HPDE6-E6E7 (cell line): ENCODE results near the gene KRTAP12-4.
"Not testable (repeated sequence)": the region's sequence is repeated elsewhere in the genome, so short reads cannot be mapped to it uniquely, and the experiment has no call there.

Experiments
- DNase-seq: peaks from one replicate; pipeline ENCODE4 v3.0.0; 2011; ENCODE audit warnings: missing footprints; ENCODE audit errors: extremely low spot score

KRTAP12-4 gene

DNA sequence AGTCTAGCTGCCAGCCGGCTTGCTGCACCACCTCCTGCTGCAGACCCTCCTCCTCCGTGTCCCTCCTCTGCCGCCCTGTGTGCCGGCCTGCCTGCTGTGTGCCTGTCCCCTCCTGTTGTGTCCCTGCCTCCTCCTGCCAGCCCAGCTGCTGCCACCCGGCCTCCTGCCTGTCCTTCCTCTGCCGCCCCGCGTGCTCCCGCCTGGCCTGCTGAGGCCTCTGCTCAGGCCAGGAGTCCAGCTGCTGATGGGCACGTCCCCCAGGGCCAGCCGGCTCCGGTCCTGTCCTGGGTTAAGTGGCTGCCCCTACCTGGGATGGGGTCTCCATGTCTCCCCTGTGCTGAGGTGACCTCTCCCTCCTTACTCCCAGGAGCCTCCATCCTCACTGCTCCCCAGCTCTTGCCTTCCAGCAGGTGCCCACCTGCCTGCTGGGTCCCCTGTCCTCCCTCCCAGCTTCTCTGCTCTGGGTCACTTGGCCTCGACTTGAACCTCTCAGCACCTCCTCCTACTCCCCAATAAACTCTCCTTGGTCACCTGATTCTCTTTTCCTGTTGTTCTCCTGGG lies 41.7 kb downstream of the KRTAP12-4 start:
- no peak for DNase-seq

DNA sequence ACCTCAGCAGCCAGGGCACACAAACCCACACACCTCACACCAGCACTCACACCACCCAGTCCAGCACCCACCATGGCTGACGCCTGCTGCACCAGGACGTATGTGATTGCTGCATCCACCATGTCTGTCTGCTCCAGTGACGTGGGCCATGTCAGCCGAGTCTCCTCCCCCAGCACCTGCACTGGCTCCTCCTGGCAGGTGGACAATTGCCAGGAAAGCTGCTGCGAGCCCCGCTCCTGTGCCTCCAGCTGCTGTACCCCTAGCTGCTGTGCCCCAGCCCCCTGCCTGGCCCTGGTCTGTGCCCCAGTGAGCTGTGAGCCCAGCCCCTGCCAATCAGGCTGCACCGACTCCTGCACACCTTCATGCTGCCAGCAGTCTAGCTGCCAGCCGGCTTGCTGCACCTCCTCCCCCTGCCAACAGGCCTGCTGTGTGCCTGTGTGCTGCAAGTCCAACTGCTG lies 42.4 kb downstream of the KRTAP12-4 start, which contains the start of gene KRTAP10-8:
Gene KRTAP10-8 (plus strand): TSS at position 51 of the 458 bp plus-strand sequence. CDS start 22 bp downstream, at position 73.
- DNase-seq, result no peak

DNA sequence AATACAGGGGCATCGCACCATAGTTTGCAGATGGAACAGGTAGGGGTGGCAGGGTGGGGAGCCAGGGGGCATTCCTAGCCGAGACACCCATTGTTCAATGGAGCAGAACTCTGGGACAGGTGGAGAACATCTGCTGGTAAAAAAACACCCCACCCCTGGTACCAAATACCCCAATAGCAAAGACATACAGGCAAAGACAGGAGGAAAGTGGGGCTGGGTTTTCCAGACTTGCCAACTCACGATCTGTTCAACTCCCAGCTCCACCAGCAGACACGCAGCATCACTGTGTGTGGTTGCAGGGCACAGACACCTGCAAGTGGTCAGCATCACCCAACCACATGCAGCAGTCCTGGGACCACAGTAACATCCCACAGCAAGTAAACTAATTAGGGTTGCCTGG lies 42.9 kb downstream of the KRTAP12-4 start:
- no peak for DNase-seq

DNA sequence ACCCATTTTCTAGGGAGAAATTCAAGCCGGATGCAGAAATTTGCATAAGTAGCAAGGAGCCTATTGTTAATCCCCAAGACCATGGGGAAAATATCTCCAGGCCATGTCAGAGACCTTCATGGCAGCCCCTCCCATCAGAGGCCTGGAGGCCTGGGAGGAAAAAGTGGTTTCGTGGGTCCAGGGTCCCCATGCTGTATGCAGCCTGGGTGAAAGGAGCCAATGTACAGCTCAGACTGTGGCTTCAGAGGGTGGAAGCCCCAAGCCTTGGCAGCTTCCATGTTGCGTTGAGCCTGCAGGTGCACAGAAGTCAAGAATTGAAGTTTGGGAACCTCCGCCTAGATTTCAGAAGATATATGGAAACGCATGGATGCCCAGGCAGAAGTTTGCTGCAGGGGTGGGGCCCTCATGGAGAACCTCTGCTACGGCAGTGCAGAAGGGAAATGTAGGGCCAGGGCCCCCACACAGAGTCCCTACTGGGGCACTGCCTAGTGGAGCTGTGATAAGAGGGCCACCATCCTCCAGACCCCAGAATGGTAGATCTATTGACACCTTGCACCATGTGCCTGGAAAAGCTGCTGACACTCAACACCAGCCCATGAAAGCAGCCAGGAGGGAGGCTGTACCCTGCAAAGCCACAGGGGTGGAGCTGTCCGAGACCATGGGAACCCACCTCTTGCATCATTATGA lies 44.2 kb downstream of the KRTAP12-4 start:
- not testable (repeated sequence) for DNase-seq

DNA sequence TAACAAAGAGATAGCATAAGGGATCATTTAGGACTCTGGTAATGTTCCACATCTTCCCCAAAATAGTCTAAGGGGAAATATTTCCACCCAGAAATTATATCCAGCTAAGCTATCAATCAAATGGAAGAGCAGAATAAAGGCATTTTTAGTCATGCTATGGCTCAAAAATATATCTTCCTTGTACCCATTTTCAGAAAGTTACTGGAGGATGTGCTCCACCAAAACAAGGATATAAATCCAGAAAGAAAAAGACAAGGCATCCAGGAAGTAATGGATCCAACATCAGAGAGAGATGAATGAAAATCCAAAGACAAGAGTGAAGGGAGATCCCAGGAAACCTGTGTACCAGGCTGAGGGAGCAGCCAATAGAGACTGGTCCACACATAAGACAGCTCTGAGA lies 45.3 kb downstream of the KRTAP12-4 start:
- DNase-seq, result no peak

DNA sequence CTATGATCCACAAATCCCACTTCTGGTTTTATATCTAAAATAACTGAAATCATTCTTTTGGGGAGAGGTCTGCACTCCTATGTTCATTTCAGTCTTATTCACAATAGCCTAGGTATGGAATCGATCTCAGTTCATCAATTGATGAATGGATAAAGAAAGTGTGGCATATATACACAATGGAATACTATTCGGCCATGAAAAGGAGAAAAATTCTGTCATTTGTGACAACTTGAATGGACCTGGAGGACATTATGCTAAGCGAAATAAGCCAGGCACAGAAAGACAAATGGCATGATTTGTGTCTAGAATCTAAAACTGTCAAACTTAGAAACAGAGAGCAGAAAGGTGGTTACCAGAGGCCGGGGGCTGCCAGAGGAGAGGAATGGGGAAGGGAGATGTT lies 48.0 kb downstream of the KRTAP12-4 start:
- no peak for DNase-seq
